OCI-LY1 (cell line): Measurements from ENCODE around the gene PFN3.
"Not testable (repeated sequence)": the region's sequence is repeated elsewhere in the genome, so short reads cannot be mapped to it uniquely, and the experiment has no call there.

Experiments
- H2AFZ ChIP-seq: fragments of 200-600 bp; sonication (generic), shearing (Covaris generic); 2 replicates; pipeline ENCODE4 v1.6.0; 2014; ENCODE audit warnings: antibody characterized with exemption, mild to moderate bottlenecking, low read length
- H3F3A ChIP-seq: fragments of 200-600 bp; sonication (generic), shearing (Covaris generic); 2 replicates; pipeline ENCODE4 v1.6.0; 2014; ENCODE audit warnings: mild to moderate bottlenecking, antibody characterized with exemption, low read length, moderate library complexity; ENCODE audit not compliant: insufficient read depth
- H3K27ac ChIP-seq: fragments of 200-600 bp; sonication (generic); 2 replicates; pipeline ENCODE4 v1.5.1; 2014; ENCODE audit warnings: low read length, mixed run types, mild to moderate bottlenecking, low read depth; ENCODE audit not compliant: poor library complexity, severe bottlenecking
- H3K27me3 ChIP-seq: fragments of 200-600 bp; sonication (generic); 2 replicates; pipeline ENCODE4 v1.6.0; 2014; ENCODE audit warnings: antibody characterized with exemption, mild to moderate bottlenecking, low read length, moderate library complexity; ENCODE audit not compliant: insufficient read depth
- H3K36me3 ChIP-seq: fragments of 200-600 bp; sonication (generic); 2 replicates; pipeline ENCODE4 v1.6.1; 2014; ENCODE audit warnings: mild to moderate bottlenecking, antibody characterized with exemption, low read length, moderate library complexity, mixed read lengths; ENCODE audit not compliant: insufficient read depth
- H3K4me1 ChIP-seq: fragments of 200-600 bp; sonication (generic); 2 replicates; pipeline ENCODE4 v1.5.1; 2014; ENCODE audit warnings: mild to moderate bottlenecking, low read length, moderate library complexity; ENCODE audit not compliant: insufficient read depth, severe bottlenecking
- H3K4me2 ChIP-seq: fragments of 200-600 bp; sonication (generic), shearing (Covaris generic); 2 replicates; pipeline ENCODE4 v1.6.1; 2014; ENCODE audit warnings: low read length
- H3K4me3 ChIP-seq: fragments of 200-600 bp; sonication (generic); 2 replicates; pipeline ENCODE4 v1.5.1; 2014; ENCODE audit warnings: low read length, low read depth, mild to moderate bottlenecking, mixed read lengths; ENCODE audit not compliant: poor library complexity, severe bottlenecking
- H3K79me2 ChIP-seq: fragments of 200-600 bp; shearing (Covaris generic); 2 replicates; pipeline ENCODE4 v1.6.1; 2016; ENCODE audit warnings: mixed run types, low read length, mixed read lengths; ENCODE audit not compliant: insufficient read depth
- H3K9ac ChIP-seq: fragments of 200-600 bp; sonication (generic), shearing (Covaris generic); 2 replicates; pipeline ENCODE4 v1.6.1; 2014; ENCODE audit warnings: mild to moderate bottlenecking, low read length, mixed read lengths
- H3K9me2 ChIP-seq: fragments of 200-600 bp; sonication (generic), shearing (Covaris generic); 2 replicates; pipeline ENCODE4 v1.6.1; 2014; ENCODE audit warnings: low read depth, mild to moderate bottlenecking, low read length, mixed read lengths
- H3K9me3 ChIP-seq: fragments of 200-600 bp; shearing (Covaris generic); 2 replicates; pipeline ENCODE4 v1.6.1; 2014; ENCODE audit warnings: low read length, mixed read lengths
- H4K20me1 ChIP-seq: fragments of 200-600 bp; sonication (generic), shearing (Covaris generic); 2 replicates; pipeline ENCODE4 v1.6.0; 2016; ENCODE audit warnings: mild to moderate bottlenecking, low read length; ENCODE audit not compliant: insufficient read depth
- CTCF ChIP-seq: fragments of 200-600 bp; sonication (generic), shearing (Covaris generic); IDR thresholded peaks from 2 replicates; pipeline ENCODE4 v1.5.1; 2017; ENCODE audit warnings: mild to moderate bottlenecking, antibody characterized with exemption, low read length, moderate library complexity, mixed read lengths
- EZH2 ChIP-seq: fragments of 200-600 bp; sonication (generic), shearing (Covaris generic); IDR thresholded peaks from 2 replicates; pipeline ENCODE4 v1.8.0; 2017; ENCODE audit warnings: borderline replicate concordance, mixed run types, mild to moderate bottlenecking, antibody characterized with exemption, low read length, moderate library complexity, mixed read lengths

The PFN3 gene

GRCh38 chr5:177376107-177376506 is 24.4 kb downstream of the PFN3 start:
- no peaks in the 10 kb centered on the region for H3F3A ChIP-seq
- H3K4me1 ChIP-seq: peaks cover 6% of the 10 kb centered on the region
- H3K36me3 ChIP-seq: peaks cover 12% of the 10 kb centered on the region
- no peaks in the 10 kb centered on the region for H3K9me3 ChIP-seq
- no peak for TF ChIP-seq CTCF
- TF ChIP-seq EZH2: no peak
- no peak overlapping the region for H3K4me2 ChIP-seq
- no peaks in the 10 kb centered on the region for H3K27me3 ChIP-seq
- H3K79me2 ChIP-seq: no peaks in the 10 kb centered on the region
- no peaks in the 10 kb centered on the region for H4K20me1 ChIP-seq
- no peak overlapping the region for H3K4me3 ChIP-seq
- H3K9ac ChIP-seq: no peak overlapping the region
- no peaks in the 10 kb centered on the region for H3K9me2 ChIP-seq
- H2AFZ ChIP-seq: no peak overlapping the region
- no peak overlapping the region for H3K27ac ChIP-seq

- not testable (repeated sequence) for H3K27me3 ChIP-seq, H3K9ac ChIP-seq, H3K9me2 ChIP-seq, H2AFZ ChIP-seq, H3K4me1 ChIP-seq, H3K79me2 ChIP-seq, H3F3A ChIP-seq, H3K9me3 ChIP-seq, H4K20me1 ChIP-seq, H3K4me3 ChIP-seq, H3K27ac ChIP-seq, H3K4me2 ChIP-seq
- H3K36me3 ChIP-seq: peaks cover 12% of the 10 kb centered on the region
Observed at GRCh38 chr5:177375516-177375915, 24.9 kb downstream of the PFN3 start.

- no peaks in the 10 kb centered on the region for H3K79me2 ChIP-seq
- no peak for TF ChIP-seq EZH2
- TF ChIP-seq CTCF: no peak
- H3K9me2 ChIP-seq: no peaks in the 10 kb centered on the region
- H3K27ac ChIP-seq: no peak overlapping the region
- H3K4me2 ChIP-seq: no peak overlapping the region
- H3K27me3 ChIP-seq: no peaks in the 10 kb centered on the region
- no peaks in the 10 kb centered on the region for H3F3A ChIP-seq
- H2AFZ ChIP-seq: no peak overlapping the region
- H3K4me3 ChIP-seq: no peak overlapping the region
- no peaks in the 10 kb centered on the region for H3K9me3 ChIP-seq
- H4K20me1 ChIP-seq: no peaks in the 10 kb centered on the region
- peaks cover 20% of the 10 kb centered on the region for H3K4me1 ChIP-seq
- peaks cover 12% of the 10 kb centered on the region for H3K36me3 ChIP-seq
- no peak overlapping the region for H3K9ac ChIP-seq
Observed at GRCh38 chr5:177374211-177374610, 26.2 kb downstream of the PFN3 start.

GRCh38 chr5:177373806-177374205 is 26.7 kb downstream of the PFN3 start:
- Histone ChIP-seq H3K79me2 (no peaks in the 10 kb centered on the region), H3K9me2 (no peaks in the 10 kb centered on the region), H3K27me3 (no peaks in the 10 kb centered on the region), H3K36me3 (peaks cover 14% of the 10 kb centered on the region), H3K9ac (no peak overlapping the region), H3K4me1 (peaks cover 23% of the 10 kb centered on the region), H3K4me3 (no peak overlapping the region), H3K9me3 (no peaks in the 10 kb centered on the region), H3K4me2 (no peak overlapping the region), H2AFZ (no peak overlapping the region), H3F3A (no peaks in the 10 kb centered on the region), H3K27ac (no peak overlapping the region), H4K20me1 (no peaks in the 10 kb centered on the region)
- TF ChIP-seq CTCF: no peak
- TF ChIP-seq EZH2: no peak
